AG04449 (cell line): ENCODE results near the gene MSI2.

Experiments
- CTCF ChIA-PET: fragments of 350-600 bp; formaldehyde crosslinking; extraction: SDS; loops from one replicate; lab custom pipeline; 2021; ENCODE audit warnings: antibody characterized with exemption; lab: Yijun Ruan, JAX
- POLR2A ChIA-PET: fragments of 400-600, 350-600 bp; formaldehyde crosslinking; extraction: SDS; loops from one replicate; lab custom pipeline; 2020; ENCODE audit warnings: antibody characterized with exemption, inconsistent platforms; lab: Yijun Ruan, JAX
- DNase-seq: peaks from one replicate; pipeline ENCODE4 v3.0.0-alpha.2; 2010; ENCODE audit warnings: low read depth, low spot score
- H3K4me3 ChIP-seq: 2 replicates; pipeline ENCODE4 v1.5.1; 2011; ENCODE audit warnings: low read depth, mild to moderate bottlenecking, control low read depth, low read length
- CTCF ChIP-seq: IDR thresholded peaks from one replicate; pipeline ENCODE4 v1.5.1; 2011; ENCODE audit warnings: mild to moderate bottlenecking, moderate library complexity, low read length, control low read depth, inconsistent platforms; ENCODE audit not compliant: insufficient read depth; ENCODE audit errors: missing control alignments

Gene MSI2

GRCh38 chr17:57431415-57431814 lies 175.1 kb downstream of the MSI2 start:
- ChIA-PET CTCF (interaction anchor here (1.3 kb wide), 1 partner anchor 9 kb away, joined by 3 read pairs; no protein-coding TSS in a partner anchor), POLR2A (no interaction called here)
- no peak overlapping the region for H3K4me3 ChIP-seq
- no peak for TF ChIP-seq CTCF
- no peak for DNase-seq

- DNase-seq: no peak
- POLR2A ChIA-PET: no interaction called here
- no peak overlapping the region for H3K4me3 ChIP-seq
- CTCF ChIA-PET: interaction anchor here (1.3 kb wide), 1 partner anchor 8 kb away, joined by 3 read pairs; no protein-coding TSS in a partner anchor
- no peak for TF ChIP-seq CTCF
These were observed 176.4 kb downstream of the MSI2 start for GRCh38 chr17:57432507-57433277.

DNA sequence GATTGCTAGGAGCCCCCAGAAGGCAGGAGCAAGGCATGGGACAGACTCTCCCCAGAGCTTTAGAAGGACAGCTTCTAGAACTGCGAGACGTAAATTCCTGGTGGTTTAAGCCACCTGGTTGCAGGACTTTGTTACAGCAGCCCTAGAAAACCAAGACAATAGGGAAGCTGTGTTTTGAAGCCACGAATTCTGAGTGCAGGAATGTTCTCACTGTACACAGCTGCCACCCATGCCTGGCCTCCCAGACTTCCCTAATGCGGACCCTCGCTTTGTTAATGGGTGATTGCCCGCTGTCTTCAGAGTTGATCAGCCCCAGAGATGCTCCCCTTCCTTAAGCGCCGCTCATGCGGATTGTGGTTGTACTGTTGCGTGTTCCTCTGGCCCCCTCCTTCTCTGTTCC lies 177.1 kb downstream of the MSI2 start:
- TF ChIP-seq CTCF: no peak
- ChIA-PET POLR2A (no interaction called here), CTCF (no interaction called here)
- no peak for DNase-seq
- H3K4me3 ChIP-seq: no peak overlapping the region

GRCh38 chr17:57434361-57434760 lies 178.0 kb downstream of the MSI2 start:
- TF ChIP-seq CTCF: no peak
- ChIA-PET CTCF (no interaction called here), POLR2A (no interaction called here)
- no peak overlapping the region for H3K4me3 ChIP-seq
- DNase-seq: no peak

DNA sequence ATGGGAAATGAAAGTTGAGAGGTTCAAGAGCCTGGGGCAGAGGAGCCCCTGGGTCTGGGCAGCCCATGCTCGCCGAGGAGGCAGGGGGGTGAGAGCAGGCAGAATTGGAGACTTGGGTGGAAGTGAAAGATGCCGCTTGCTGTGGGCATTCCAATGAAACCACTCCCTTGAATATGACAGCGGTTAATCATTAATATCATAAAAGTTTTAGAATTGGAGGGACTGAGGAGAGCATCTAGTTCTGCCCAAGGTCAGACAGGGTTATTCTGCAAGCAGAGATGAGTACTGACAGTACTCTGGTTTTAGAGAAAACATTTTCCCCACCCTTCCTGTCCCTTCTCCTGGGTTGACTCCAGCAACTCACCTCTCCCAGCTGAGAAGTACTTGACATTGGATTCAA lies 180.2 kb downstream of the MSI2 start:
- CTCF ChIA-PET: interaction anchor here (0.9 to 1.5 kb wide), 3 partner anchors 15 to 236 kb away, joined by 3 to 5 read pairs (median 3); no protein-coding TSS in a partner anchor
- no peak for TF ChIP-seq CTCF
- H3K4me3 ChIP-seq: no peak overlapping the region
- DNase-seq: no peak
- POLR2A ChIA-PET: no interaction called here

DNA sequence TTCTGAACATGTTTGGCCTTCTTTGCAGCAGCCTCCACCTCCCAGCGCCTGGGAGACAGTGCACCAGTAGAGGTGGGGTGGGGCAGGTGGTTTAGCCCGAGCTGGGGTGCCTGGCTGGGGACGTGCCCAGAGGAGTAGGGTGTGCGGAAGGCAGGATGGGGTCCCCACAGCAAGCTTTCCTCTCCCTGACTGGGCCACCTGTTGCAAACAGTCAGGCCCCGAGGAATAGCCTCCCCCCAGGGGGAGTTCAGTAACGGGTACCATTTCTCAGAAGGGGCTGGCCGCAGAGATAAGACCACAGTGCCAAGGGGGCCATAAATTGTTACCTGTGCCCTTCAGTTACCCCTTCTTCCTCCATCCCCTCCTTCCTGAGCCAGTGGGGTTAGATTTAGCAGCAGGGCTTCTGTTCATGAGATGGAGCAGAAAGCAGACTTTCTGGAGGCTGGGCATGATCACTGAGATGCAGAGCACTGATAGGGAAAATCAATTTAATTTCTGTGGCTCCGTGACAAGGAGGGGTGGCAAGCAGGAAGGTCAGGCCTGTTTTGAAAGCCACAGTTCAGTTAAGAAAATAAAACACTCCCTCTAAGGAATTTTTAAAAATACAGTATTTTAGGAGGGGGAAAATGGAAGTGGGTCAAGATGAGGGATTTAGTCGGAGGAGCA lies 181.9 kb downstream of the MSI2 start:
- no peak for DNase-seq
- POLR2A ChIA-PET: no interaction called here
- TF ChIP-seq CTCF: no peak
- CTCF ChIA-PET: interaction anchor here (1.5 kb wide), 1 partner anchor 195 kb away, joined by 5 read pairs; no protein-coding TSS in a partner anchor
- no peak overlapping the region for H3K4me3 ChIP-seq
